Lower lobe of right lung (tissue), 2 donors: ENCODE data around the gene ME1. TPM values are rescaled to one million over a fixed set of nuclear protein-coding genes. Genes with fewer than 3 reads are reported as not detected.

ENCODE experiments used
- ATAC-seq, 2 donors: fragments of 200-7000 bp; cut with Tn5 transposase; one replicate each; pipeline ENCODE4 v1.9.1; 2020 to 2022; ENCODE audit warnings: mild to moderate bottlenecking in 2 of 2, moderate library complexity in 2 of 2
- DNase-seq: peaks from one replicate; pipeline ENCODE4 v3.0.0-alpha.2; 2020
- H3K27ac ChIP-seq: fragments of 200-600 bp; one replicate; pipeline ENCODE4 v1.8.0; 2022
- H3K27me3 ChIP-seq: fragments of 200-600 bp; one replicate; pipeline ENCODE4 v1.8.0; 2022; ENCODE audit warnings: low read depth
- H3K36me3 ChIP-seq: fragments of 200-600 bp; one replicate; pipeline ENCODE4 v1.8.0; 2022; ENCODE audit warnings: mild to moderate bottlenecking
- H3K4me1 ChIP-seq: fragments of 200-600 bp; one replicate; pipeline ENCODE4 v1.8.0; 2022
- H3K4me3 ChIP-seq: fragments of 200-600 bp; one replicate; pipeline ENCODE4 v1.8.0; 2022; ENCODE audit warnings: mild to moderate bottlenecking
- H3K9me3 ChIP-seq: fragments of 200-600 bp; one replicate; pipeline ENCODE4 v1.8.0; 2022
- CTCF ChIP-seq: fragments of 200-600 bp; IDR thresholded peaks from one replicate; pipeline ENCODE4 v1.8.0; 2022; ENCODE audit warnings: antibody characterized with exemption, mild to moderate bottlenecking
- intact Hi-C: fragments of 100-400 bp; cut with DNase I; formaldehyde crosslinking; loops from one replicate; pipeline ENCODE4 v1.11.0; 2022
- total RNA-seq: library from RNA; stranded (reverse); fragmentation: NEBNext Ultra II Directional; extraction: Animal tissue kit (Norgen Biotek cat#: 25700); gene quantifications from one replicate; pipeline ENCODE4 v1.2.1, GENCODE V29; 2021
- donor health status: DM: no; HTN: yes; CAD: no; lungs with severe emphysema.

The ME1 gene
- total RNA-seq, 1 donor from 2014 or later, result 12.9 TPM

GRCh38 chr6:83215131-83216047, 215.5 kb downstream of the ME1 start:
- Histone ChIP-seq H3K4me1 (no peaks in the 10 kb centered on the region), H3K27me3 (no peaks in the 10 kb centered on the region), H3K4me3 (no peak overlapping the region), H3K36me3 (no peaks in the 10 kb centered on the region), H3K9me3 (no peaks in the 10 kb centered on the region), H3K27ac (no peak overlapping the region)
- intact Hi-C loops, result no loop called here
- DNase-seq (no peak), ATAC-seq (peak; percentile 86 to 91)
- TF ChIP-seq CTCF, result peak; percentile 85

- ATAC-seq (no peak), DNase-seq (no peak)
- H3K4me1 ChIP-seq, result no peaks in the 10 kb centered on the region
Observed at GRCh38 chr6:83202031-83202430, 228.8 kb downstream of the ME1 start.

GRCh38 chr6:83199863-83200225, 231.0 kb downstream of the ME1 start:
- ATAC-seq (no peak), DNase-seq (no peak)
- no peak overlapping the region for H3K4me3 ChIP-seq
- no peak overlapping the region for H3K27ac ChIP-seq
- H3K4me1 ChIP-seq, result peaks cover 6% of the 10 kb centered on the region
- TF ChIP-seq CTCF, result no peak
- H3K27me3 ChIP-seq, result no peaks in the 10 kb centered on the region
- H3K36me3 ChIP-seq, result peaks cover 13% of the 10 kb centered on the region
- intact Hi-C loops, result no loop called here
- no peaks in the 10 kb centered on the region for H3K9me3 ChIP-seq

More at GRCh38 chr6:83202031-83202430, 228.8 kb downstream of the ME1 start:
- Histone ChIP-seq H3K4me3 (no peak overlapping the region), H3K9me3 (no peaks in the 10 kb centered on the region), H3K27ac (no peak overlapping the region), H3K36me3 (peaks cover 4% of the 10 kb centered on the region), H3K27me3 (no peaks in the 10 kb centered on the region)
- intact Hi-C loops, result no loop called here
- no peak for TF ChIP-seq CTCF

- ATAC-seq, result no peak
- Histone ChIP-seq H3K9me3 (no peaks in the 10 kb centered on the region), H3K4me3 (no peak overlapping the region), H3K36me3 (peaks cover 13% of the 10 kb centered on the region), H3K27me3 (no peaks in the 10 kb centered on the region), H3K4me1 (peaks cover 7% of the 10 kb centered on the region), H3K27ac (no peak overlapping the region)
- no peak for DNase-seq
- intact Hi-C loops, result no loop called here
- no peak for TF ChIP-seq CTCF
Observed at GRCh38 chr6:83199173-83199862, 231.5 kb downstream of the ME1 start.

- Histone ChIP-seq H3K27me3 (no peaks in the 10 kb centered on the region), H3K4me3 (no peak overlapping the region), H3K4me1 (peaks cover 12% of the 10 kb centered on the region), H3K36me3 (peaks cover 13% of the 10 kb centered on the region), H3K9me3 (no peaks in the 10 kb centered on the region), H3K27ac (no peak overlapping the region)
- ATAC-seq (no peak), DNase-seq (no peak)
- intact Hi-C loops, result no loop called here
- no peak for TF ChIP-seq CTCF
Observed at GRCh38 chr6:83198486-83199172, 232.2 kb downstream of the ME1 start.
